GM12878 (cell line): ENCODE results near the gene C19orf33. TPM values are rescaled to one million over a fixed set of nuclear protein-coding genes. Genes with fewer than 3 reads are reported as not detected.

Experiments used
- BHLHE40 ChIP-seq, 2 experiments: fragments of 450-650 bp in 1 of 2; IDR thresholded peaks; 2 replicates each; pipeline ENCODE4 v1.6.1; 2011 to 2017; ENCODE audit warnings: low read depth in 2 of 2, borderline replicate concordance in 1 of 2, improper control_type of control experiment in 1 of 2, low read length in 1 of 2, mild to moderate bottlenecking in 1 of 2
- CBX5 ChIP-seq: sonication (generic); IDR thresholded peaks from 2 replicates; pipeline ENCODE4 v1.6.1; 2016; ENCODE audit warnings: low read depth, moderate library complexity, mild to moderate bottlenecking, inconsistent platforms
- CREM ChIP-seq: IDR thresholded peaks from 2 replicates; pipeline ENCODE4 v1.6.1; 2014; ENCODE audit warnings: antibody characterized with exemption, low read depth
- DPF2 ChIP-seq: fragments of 450-650 bp; IDR thresholded peaks from 2 replicates; pipeline ENCODE4 v1.6.1; 2017; ENCODE audit warnings: mild to moderate bottlenecking
- FOS ChIP-seq: IDR thresholded peaks from 3 replicates; pipeline ENCODE4 v1.6.1; 2011; ENCODE audit warnings: borderline replicate concordance; ENCODE audit not compliant: insufficient read length; ENCODE audit errors: extremely low read depth
- GABPA ChIP-seq: IDR thresholded peaks from 2 replicates; pipeline ENCODE4 v1.6.1; 2014; ENCODE audit warnings: antibody characterized with exemption, low read depth, mild to moderate bottlenecking, inconsistent platforms
- MTA3 ChIP-seq: IDR thresholded peaks from 2 replicates; pipeline ENCODE4 v1.6.1; 2012; ENCODE audit warnings: low read length, inconsistent platforms, borderline replicate concordance
- NFYA ChIP-seq: IDR thresholded peaks from 2 replicates; pipeline ENCODE4 v1.6.1; 2011; ENCODE audit warnings: low read depth, mild to moderate bottlenecking, low read length, improper control_type of control experiment, borderline replicate concordance
- PAX8 ChIP-seq: fragments of 450-650 bp; IDR thresholded peaks from 2 replicates; pipeline ENCODE4 v1.6.1; 2017; ENCODE audit warnings: mild to moderate bottlenecking, moderate library complexity
- POLR2AphosphoS2 ChIP-seq: IDR thresholded peaks from 2 replicates; pipeline ENCODE4 v1.6.1; 2011; ENCODE audit warnings: low read depth, mild to moderate bottlenecking, low read length, improper control_type of control experiment, moderate library complexity
- RAD51 ChIP-seq: fragments of 450-650 bp; IDR thresholded peaks from 2 replicates; pipeline ENCODE4 v1.6.1; 2016; ENCODE audit warnings: moderate library complexity, mild to moderate bottlenecking, inconsistent platforms
- RELB ChIP-seq: fragments of 450-650 bp; IDR thresholded peaks from 2 replicates; pipeline ENCODE4 v1.6.1; 2017; ENCODE audit warnings: low read depth, mild to moderate bottlenecking, moderate library complexity
- RFX5 ChIP-seq: IDR thresholded peaks from 2 replicates; pipeline ENCODE4 v1.6.1; 2011; ENCODE audit warnings: low read depth, low read length, improper control_type of control experiment
- SMAD1 ChIP-seq: fragments of 450-650 bp; IDR thresholded peaks from 2 replicates; pipeline ENCODE4 v1.6.1; 2018; ENCODE audit warnings: mild to moderate bottlenecking, low read depth; ENCODE audit not compliant: partially characterized antibody
- USF2 ChIP-seq: IDR thresholded peaks from 2 replicates; pipeline ENCODE4 v1.6.1; 2011; ENCODE audit warnings: low read depth, low read length, improper control_type of control experiment, borderline replicate concordance
- ZNF217 ChIP-seq: fragments of 450-650 bp; IDR thresholded peaks from 2 replicates; pipeline ENCODE4 v1.6.1; 2017; ENCODE audit warnings: antibody characterized with exemption, mild to moderate bottlenecking
- ZNF384 ChIP-seq: IDR thresholded peaks from 2 replicates; pipeline ENCODE4 v1.6.1; 2012; ENCODE audit warnings: low read depth, mild to moderate bottlenecking, low read length, improper control_type of control experiment, borderline replicate concordance
- polyA plus RNA-seq, 11 experiments: library from polyadenylated mRNA; depleted of rRNA in 4 of 11; unstranded in 6 of 11; stranded (reverse) in 5 of 11; fragments of >200 nt; fragmentation: Nextera tagmentation in 4 of 11; fragmentation: Illumina TruSeq in 1 of 11; extraction: Ambion mirVana in 4 of 11; extraction: Trizol in 1 of 11; gene quantifications; 1 replicate in 1 of 11; 2 replicates in 10 of 11; pipeline versions ENCODE4 v1.2.1 to v1.2.3, GENCODE V29; 2011 to 2016; ENCODE audit warnings: inconsistent platforms in 2 of 11, missing spikeins in 2 of 11, low read depth in 1 of 11
- total RNA-seq, 4 experiments: library from RNA; depleted of rRNA in 3 of 4; stranded (reverse); fragments of >200 nt in 3 of 4; fragmentation: Illumina TruSeq in 1 of 4; extraction: Trizol in 1 of 4; gene quantifications; 2 replicates each; pipeline versions ENCODE4 v1.2.1 to v1.2.3, GENCODE V29; 2013 to 2021
- TF ChIP-seq, protein P1 (sequence below): fragments of 450-650 bp; formaldehyde crosslinking; IDR thresholded peaks from 2 replicates; pipeline ENCODE4 v1.4.0; 2020; ENCODE audit warnings: mild to moderate bottlenecking, moderate library complexity
- TF ChIP-seq, protein P2 (sequence below): fragments of 450-650 bp; conservative IDR thresholded peaks from 2 replicates; pipeline ENCODE4 v1.6.1; 2017; ENCODE audit warnings: mild to moderate bottlenecking, moderate library complexity
- TF ChIP-seq, protein P3 (sequence below), 3 experiments: IDR thresholded peaks in 2 of 3; conservative IDR thresholded peaks in 1 of 3; 2 replicates each; pipeline ENCODE4 v1.5.1; 2011; ENCODE audit warnings: low read depth in 3 of 3, low read length in 3 of 3, mild to moderate bottlenecking in 3 of 3, control low read depth in 2 of 3, moderate library complexity in 2 of 3, inconsistent platforms in 1 of 3, mixed read lengths in 1 of 3; ENCODE audit not compliant: control insufficient read depth in 2 of 3, insufficient read depth in 1 of 3; ENCODE audit errors: extremely low read depth in 1 of 3

C19orf33 gene
- total and polyA plus RNA-seq, 10 of the 15 experiments (the other 5 are each of a cell fraction or from before 2014, with no cell fraction given): 0.28 to 0.45 TPM; not detected in 8

DNA sequence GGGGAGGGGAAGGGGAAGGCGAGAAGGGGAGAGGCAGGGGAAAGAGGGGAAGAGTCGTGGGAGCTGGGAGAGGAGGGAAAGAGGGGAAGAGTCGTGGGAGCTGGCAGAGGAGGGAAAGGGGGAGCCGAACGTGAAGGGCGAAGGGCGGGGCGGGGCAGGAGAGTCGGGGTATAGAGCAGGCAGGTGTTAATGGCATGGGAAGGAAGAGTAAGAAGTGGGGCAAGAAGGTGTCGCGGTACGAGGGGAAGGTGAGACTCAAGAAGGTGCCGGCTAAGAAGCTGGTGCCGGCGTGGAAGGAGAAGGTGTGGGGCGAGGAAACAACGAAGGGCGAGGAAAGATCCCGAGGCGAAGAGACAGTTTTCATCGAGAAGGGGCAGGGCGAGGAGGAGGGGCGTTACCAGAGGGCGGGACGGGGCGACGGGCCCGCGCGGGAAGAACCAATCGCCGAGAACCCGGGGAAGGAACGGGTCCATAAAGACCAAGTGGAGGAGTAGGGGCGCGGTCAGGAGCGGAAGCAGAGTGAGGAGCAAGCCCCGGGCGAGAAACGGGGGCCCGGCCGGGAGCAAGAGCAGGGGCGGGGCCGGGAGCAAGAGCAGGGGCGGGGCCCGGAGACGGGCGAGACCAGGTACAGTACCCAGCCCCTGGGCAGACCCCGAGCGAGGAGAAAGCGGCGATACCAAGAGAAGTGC, 32.0 kb downstream of the C19orf33 start (continued):
- TF ChIP-seq, protein P1, sequence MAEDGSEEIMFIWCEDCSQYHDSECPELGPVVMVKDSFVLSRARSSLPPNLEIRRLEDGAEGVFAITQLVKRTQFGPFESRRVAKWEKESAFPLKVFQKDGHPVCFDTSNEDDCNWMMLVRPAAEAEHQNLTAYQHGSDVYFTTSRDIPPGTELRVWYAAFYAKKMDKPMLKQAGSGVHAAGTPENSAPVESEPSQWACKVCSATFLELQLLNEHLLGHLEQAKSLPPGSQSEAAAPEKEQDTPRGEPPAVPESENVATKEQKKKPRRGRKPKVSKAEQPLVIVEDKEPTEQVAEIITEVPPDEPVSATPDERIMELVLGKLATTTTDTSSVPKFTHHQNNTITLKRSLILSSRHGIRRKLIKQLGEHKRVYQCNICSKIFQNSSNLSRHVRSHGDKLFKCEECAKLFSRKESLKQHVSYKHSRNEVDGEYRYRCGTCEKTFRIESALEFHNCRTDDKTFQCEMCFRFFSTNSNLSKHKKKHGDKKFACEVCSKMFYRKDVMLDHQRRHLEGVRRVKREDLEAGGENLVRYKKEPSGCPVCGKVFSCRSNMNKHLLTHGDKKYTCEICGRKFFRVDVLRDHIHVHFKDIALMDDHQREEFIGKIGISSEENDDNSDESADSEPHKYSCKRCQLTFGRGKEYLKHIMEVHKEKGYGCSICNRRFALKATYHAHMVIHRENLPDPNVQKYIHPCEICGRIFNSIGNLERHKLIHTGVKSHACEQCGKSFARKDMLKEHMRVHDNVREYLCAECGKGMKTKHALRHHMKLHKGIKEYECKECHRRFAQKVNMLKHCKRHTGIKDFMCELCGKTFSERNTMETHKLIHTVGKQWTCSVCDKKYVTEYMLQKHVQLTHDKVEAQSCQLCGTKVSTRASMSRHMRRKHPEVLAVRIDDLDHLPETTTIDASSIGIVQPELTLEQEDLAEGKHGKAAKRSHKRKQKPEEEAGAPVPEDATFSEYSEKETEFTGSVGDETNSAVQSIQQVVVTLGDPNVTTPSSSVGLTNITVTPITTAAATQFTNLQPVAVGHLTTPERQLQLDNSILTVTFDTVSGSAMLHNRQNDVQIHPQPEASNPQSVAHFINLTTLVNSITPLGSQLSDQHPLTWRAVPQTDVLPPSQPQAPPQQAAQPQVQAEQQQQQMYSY (CRISPR knock-in tag): no peak
- no peak for TF ChIP-seq MTA3
- TF ChIP-seq GABPA: no peak
- no peak for TF ChIP-seq FOS
- TF ChIP-seq RELB: no peak; the same call in 1 of the 2 replicates
- no peak for TF ChIP-seq ZNF384
- TF ChIP-seq NFYA: no peak
- no peak for TF ChIP-seq BHLHE40 (IDR thresholded peaks at IDR 0.05; ENCODE audit: borderline replicate concordance in 1 of 2, low read depth in 2 of 2, low read length in 1 of 2)
- TF ChIP-seq CREM: no peak
- TF ChIP-seq RFX5: no peak
- TF ChIP-seq SMAD1: peak; percentile 33
- TF ChIP-seq RAD51: no peak
- TF ChIP-seq POLR2AphosphoS2: no peak
- no peak for TF ChIP-seq USF2
- TF ChIP-seq ZNF217: no peak
- TF ChIP-seq, protein P2, sequence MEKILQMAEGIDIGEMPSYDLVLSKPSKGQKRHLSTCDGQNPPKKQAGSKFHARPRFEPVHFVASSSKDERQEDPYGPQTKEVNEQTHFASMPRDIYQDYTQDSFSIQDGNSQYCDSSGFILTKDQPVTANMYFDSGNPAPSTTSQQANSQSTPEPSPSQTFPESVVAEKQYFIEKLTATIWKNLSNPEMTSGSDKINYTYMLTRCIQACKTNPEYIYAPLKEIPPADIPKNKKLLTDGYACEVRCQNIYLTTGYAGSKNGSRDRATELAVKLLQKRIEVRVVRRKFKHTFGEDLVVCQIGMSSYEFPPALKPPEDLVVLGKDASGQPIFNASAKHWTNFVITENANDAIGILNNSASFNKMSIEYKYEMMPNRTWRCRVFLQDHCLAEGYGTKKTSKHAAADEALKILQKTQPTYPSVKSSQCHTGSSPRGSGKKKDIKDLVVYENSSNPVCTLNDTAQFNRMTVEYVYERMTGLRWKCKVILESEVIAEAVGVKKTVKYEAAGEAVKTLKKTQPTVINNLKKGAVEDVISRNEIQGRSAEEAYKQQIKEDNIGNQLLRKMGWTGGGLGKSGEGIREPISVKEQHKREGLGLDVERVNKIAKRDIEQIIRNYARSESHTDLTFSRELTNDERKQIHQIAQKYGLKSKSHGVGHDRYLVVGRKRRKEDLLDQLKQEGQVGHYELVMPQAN: no peak
- TF ChIP-seq DPF2: no peak
- TF ChIP-seq, protein P3, sequence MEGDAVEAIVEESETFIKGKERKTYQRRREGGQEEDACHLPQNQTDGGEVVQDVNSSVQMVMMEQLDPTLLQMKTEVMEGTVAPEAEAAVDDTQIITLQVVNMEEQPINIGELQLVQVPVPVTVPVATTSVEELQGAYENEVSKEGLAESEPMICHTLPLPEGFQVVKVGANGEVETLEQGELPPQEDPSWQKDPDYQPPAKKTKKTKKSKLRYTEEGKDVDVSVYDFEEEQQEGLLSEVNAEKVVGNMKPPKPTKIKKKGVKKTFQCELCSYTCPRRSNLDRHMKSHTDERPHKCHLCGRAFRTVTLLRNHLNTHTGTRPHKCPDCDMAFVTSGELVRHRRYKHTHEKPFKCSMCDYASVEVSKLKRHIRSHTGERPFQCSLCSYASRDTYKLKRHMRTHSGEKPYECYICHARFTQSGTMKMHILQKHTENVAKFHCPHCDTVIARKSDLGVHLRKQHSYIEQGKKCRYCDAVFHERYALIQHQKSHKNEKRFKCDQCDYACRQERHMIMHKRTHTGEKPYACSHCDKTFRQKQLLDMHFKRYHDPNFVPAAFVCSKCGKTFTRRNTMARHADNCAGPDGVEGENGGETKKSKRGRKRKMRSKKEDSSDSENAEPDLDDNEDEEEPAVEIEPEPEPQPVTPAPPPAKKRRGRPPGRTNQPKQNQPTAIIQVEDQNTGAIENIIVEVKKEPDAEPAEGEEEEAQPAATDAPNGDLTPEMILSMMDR (IDR thresholded peaks at IDR 0.05 in 2 of 3, conservative IDR thresholded peaks at IDR 0.05 in 1 of 3; ENCODE audit: control insufficient read depth in 2 of 3, extremely low read depth in 1 of 3, insufficient read depth in 1 of 3, low read depth in 3 of 3, low read length in 3 of 3): no peak
- TF ChIP-seq PAX8: no peak
- no peak for TF ChIP-seq CBX5
